Measurements from ENCODE around the gene MYOZ1. TPM values are rescaled to one million over a fixed set of nuclear protein-coding genes. Genes with fewer than 3 reads are reported as not detected.

MYOZ1 gene
- polyA plus RNA-seq, 1 donor (not counting 4 experiments of a cell fraction or from before 2014, with no cell fraction given): not detected

- Histone ChIP-seq H3K27me3 (ENCODE audit: control insufficient read depth, extremely low read depth, insufficient read depth, low read length) (no peaks in the 10 kb centered on the region), H3K36me3 (ENCODE audit: control insufficient read depth in 2 of 2, extremely low read depth in 1 of 2, insufficient read depth in 2 of 2, low read length in 2 of 2) (no peaks in the 10 kb centered on the region), H3K79me2 (ENCODE audit: control insufficient read depth, insufficient read depth, low read length) (no peaks in the 10 kb centered on the region), H3K9me1 (ENCODE audit: control insufficient read depth, extremely low read depth, insufficient read depth, low read length) (no peaks in the 10 kb centered on the region), H3K9me3 (ENCODE audit: control insufficient read depth, low read depth, low read length) (no peaks in the 10 kb centered on the region), H3K4me2 (ENCODE audit: control insufficient read depth, extremely low read depth, insufficient read depth, low read depth, low read length) (peak overlapping the region; percentile 39), H3K4me3 (ENCODE audit: control insufficient read depth in 2 of 3, extremely low read depth in 1 of 3, insufficient read depth in 2 of 3, low read depth in 1 of 3, low read length in 3 of 3) (no peak overlapping the region), H3K9ac (ENCODE audit: control insufficient read depth, extremely low read depth, insufficient read depth, low read length) (no peak overlapping the region), H3K4me1 (ENCODE audit: control insufficient read depth, extremely low read depth, insufficient read depth, low read length) (peaks cover 17% of the 10 kb centered on the region), H2AFZ (ENCODE audit: control insufficient read depth, low read length) (no peak overlapping the region), H4K20me1 (ENCODE audit: control insufficient read depth, extremely low read depth, insufficient read depth, low read length) (no peaks in the 10 kb centered on the region), H3K27ac (ENCODE audit: control insufficient read depth, insufficient read depth, low read length) (no peak overlapping the region)
- DNase-seq (ENCODE audit: low read depth, low spot score): no peak
- no peak for TF ChIP-seq EZH2 (IDR thresholded peaks at IDR 0.05; ENCODE audit: low read length)
- no peak for TF ChIP-seq CTCF (optimal IDR thresholded peaks at IDR 0.05 in 1 of 3, IDR thresholded peaks at IDR 0.05 in 1 of 3, conservative IDR thresholded peaks at IDR 0.05 in 1 of 3; ENCODE audit: extremely low read depth in 1 of 3, insufficient read depth in 2 of 3, low read length in 3 of 3)
- peak; percentile 55 for FAIRE-seq
- dilution Hi-C loops (cut with MboI; ENCODE audit: extremely low pct_ligation_motif_present, low sequenced_read_pairs): no loop called here
Measured at GRCh38 chr10:73586583-73586984, 54.7 kb downstream of the MYOZ1 start.

GRCh38 chr10:73585327-73585726 lies 55.9 kb downstream of the MYOZ1 start:
- FAIRE-seq: no peak
- dilution Hi-C loops (cut with MboI; ENCODE audit: extremely low pct_ligation_motif_present, low sequenced_read_pairs): no loop called here
- peaks cover 11% of the 10 kb centered on the region for H3K4me1 ChIP-seq (ENCODE audit: control insufficient read depth, extremely low read depth, insufficient read depth, low read length)
- H3K79me2 ChIP-seq (ENCODE audit: control insufficient read depth, insufficient read depth, low read length): no peaks in the 10 kb centered on the region
- no peaks in the 10 kb centered on the region for H4K20me1 ChIP-seq (ENCODE audit: control insufficient read depth, extremely low read depth, insufficient read depth, low read length)
- no peaks in the 10 kb centered on the region for H3K27me3 ChIP-seq (ENCODE audit: control insufficient read depth, extremely low read depth, insufficient read depth, low read length)
- H3K27ac ChIP-seq (ENCODE audit: control insufficient read depth, insufficient read depth, low read length): no peak overlapping the region
- no peak overlapping the region for H3K4me3 ChIP-seq (ENCODE audit: control insufficient read depth in 2 of 3, extremely low read depth in 1 of 3, insufficient read depth in 2 of 3, low read depth in 1 of 3, low read length in 3 of 3)
- H3K4me2 ChIP-seq (ENCODE audit: control insufficient read depth, extremely low read depth, insufficient read depth, low read depth, low read length): no peak overlapping the region
- no peaks in the 10 kb centered on the region for H3K9me1 ChIP-seq (ENCODE audit: control insufficient read depth, extremely low read depth, insufficient read depth, low read length)
- no peak overlapping the region for H3K9ac ChIP-seq (ENCODE audit: control insufficient read depth, extremely low read depth, insufficient read depth, low read length)
- no peak overlapping the region for H2AFZ ChIP-seq (ENCODE audit: control insufficient read depth, low read length)
- no peaks in the 10 kb centered on the region for H3K9me3 ChIP-seq (ENCODE audit: control insufficient read depth, low read depth, low read length)
- H3K36me3 ChIP-seq (ENCODE audit: control insufficient read depth in 2 of 2, extremely low read depth in 1 of 2, insufficient read depth in 2 of 2, low read length in 2 of 2): no peaks in the 10 kb centered on the region
- no peak for DNase-seq (ENCODE audit: low read depth, low spot score)
- no peak for TF ChIP-seq EZH2 (IDR thresholded peaks at IDR 0.05; ENCODE audit: low read length)
- no peak for TF ChIP-seq CTCF (optimal IDR thresholded peaks at IDR 0.05 in 1 of 3, IDR thresholded peaks at IDR 0.05 in 1 of 3, conservative IDR thresholded peaks at IDR 0.05 in 1 of 3; ENCODE audit: extremely low read depth in 1 of 3, insufficient read depth in 2 of 3, low read length in 3 of 3)
